GM12875 (cell line): ENCODE measurements around the gene MMAB.

Source experiments
- H3K4me3 ChIP-seq: one replicate; pipeline ENCODE4 v1.5.1; 2011; ENCODE audit warnings: low read depth, low read length, control low read depth
- CTCF ChIP-seq: IDR thresholded peaks from 2 replicates; pipeline ENCODE4 v1.5.1; 2011; ENCODE audit warnings: low read depth, mild to moderate bottlenecking, control low read depth, inconsistent platforms, low read length, moderate library complexity, borderline replicate concordance; ENCODE audit not compliant: insufficient read depth

The MMAB gene

GRCh38 chr12:109568486-109568885 is 4.8 kb downstream of the MMAB start:
- no peak for TF ChIP-seq CTCF
- no peak overlapping the region for H3K4me3 ChIP-seq

- no peak overlapping the region for H3K4me3 ChIP-seq
- no peak for TF ChIP-seq CTCF
Measured at GRCh38 chr12:109567967-109568366, 5.3 kb downstream of the MMAB start.

DNA sequence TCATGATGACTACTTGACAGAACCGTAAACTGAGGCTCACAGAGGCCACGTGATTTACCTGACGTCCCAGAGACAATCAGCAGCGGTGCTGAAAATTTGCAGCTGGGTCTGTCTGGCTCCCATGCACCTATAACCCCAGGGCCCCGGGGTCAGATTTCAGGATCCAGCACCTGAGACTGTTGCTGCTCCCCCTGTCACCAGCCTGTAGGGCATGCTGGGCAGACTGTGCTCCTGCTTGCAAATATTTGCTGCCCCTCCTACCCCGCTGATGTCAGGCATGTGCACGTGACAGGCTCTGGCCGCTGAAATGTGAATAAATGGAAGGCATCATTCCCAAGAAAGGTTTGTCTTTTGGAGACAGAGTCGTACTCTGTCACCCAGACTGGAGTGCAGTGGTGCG is 6.0 kb downstream of the MMAB start:
- no peak for TF ChIP-seq CTCF
- H3K4me3 ChIP-seq, result no peak overlapping the region

GRCh38 chr12:109566424-109566823 is 6.9 kb downstream of the MMAB start:
- TF ChIP-seq CTCF, result no peak
- no peak overlapping the region for H3K4me3 ChIP-seq

- no peak overlapping the region for H3K4me3 ChIP-seq
- TF ChIP-seq CTCF, result no peak
Measured at GRCh38 chr12:109563291-109564284, 9.7 kb downstream of the MMAB start.

GRCh38 chr12:109562871-109563270 is 10.4 kb downstream of the MMAB start:
- no peak overlapping the region for H3K4me3 ChIP-seq
- no peak for TF ChIP-seq CTCF

DNA sequence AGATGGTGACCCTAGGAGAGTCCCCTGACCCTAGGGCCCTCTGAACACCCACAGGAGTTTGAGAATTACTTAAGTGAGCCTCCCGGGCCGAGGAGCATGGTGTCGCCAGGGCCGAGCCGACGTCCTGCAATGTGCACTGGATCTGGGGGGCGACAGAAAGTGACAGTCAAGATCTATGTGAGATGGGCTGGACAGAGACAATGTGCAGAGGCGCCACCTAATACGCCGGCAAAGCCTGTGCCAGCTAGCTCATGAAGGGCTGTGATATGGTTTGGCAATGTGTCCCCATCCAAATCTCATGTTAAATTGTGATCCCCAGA is 11.6 kb downstream of the MMAB start:
- TF ChIP-seq CTCF, result no peak
- H3K4me3 ChIP-seq, result no peak overlapping the region
